ENCODE measurements around the gene CTDSPL. TPM values are rescaled to one million over a fixed set of nuclear protein-coding genes. Genes with fewer than 3 reads are reported as not detected.

The CTDSPL gene
- total and polyA plus RNA-seq, 2 of the 8 experiments (the other 6 are each of a cell fraction or from before 2014, with no cell fraction given) = 20.3 to 42.2 TPM

DNA sequence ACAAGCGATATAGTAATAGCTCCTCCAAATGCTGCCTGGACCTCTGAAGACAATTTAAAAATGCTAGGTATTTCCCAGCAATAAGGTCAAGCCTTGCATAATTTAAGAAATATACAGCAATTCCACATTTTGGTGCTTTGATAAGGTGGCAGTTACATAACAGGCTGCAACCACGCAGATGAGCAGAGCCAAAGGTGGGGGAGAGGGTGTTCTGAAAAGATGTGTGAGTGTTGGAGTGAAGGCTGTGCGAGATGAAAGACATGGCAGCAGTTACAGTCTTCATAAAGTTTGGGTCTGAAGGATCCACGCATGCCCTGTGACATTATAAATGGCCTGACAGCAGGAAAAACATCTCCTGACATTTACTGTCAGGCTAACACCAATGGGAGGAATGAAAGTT is 26.1 kb downstream of the CTDSPL start:
- H3K18ac ChIP-seq (ENCODE audit: extremely low read depth, low read length) = no peak overlapping the region
- H3K79me2 ChIP-seq (ENCODE audit: control insufficient read depth in 1 of 2, insufficient read depth in 2 of 2, low read length in 2 of 2) = peaks cover 0 to 2% of the 10 kb centered on the region in 2 experiments; a peak in 1 of 4 replicates
- H3K4ac ChIP-seq (replicated peaks; ENCODE audit: insufficient read length, low read depth, low read length) = no peak overlapping the region
- no peak overlapping the region for H4K5ac ChIP-seq (ENCODE audit: insufficient read length, low read depth, low read length)
- H3K23ac ChIP-seq (ENCODE audit: insufficient read length) = no peak overlapping the region
- peaks cover 0 to 1% (median under 1%) of the 10 kb centered on the region in 4 experiments; a peak in 2 of 7 replicates for H3K4me1 ChIP-seq (replicated peaks in 1 of 4; ENCODE audit: control insufficient read depth in 3 of 4, insufficient read depth in 4 of 4, low read length in 3 of 4)
- H2BK15ac ChIP-seq (ENCODE audit: low read length) = no peak overlapping the region
- WGBS, 2 experiments (ENCODE audit: extremely low coverage in 1 of 2, insufficient coverage in 1 of 2, insufficient read length in 1 of 2, insufficient replicate concordance in 2 of 2, low coverage in 1 of 2, low lambda C conversion rate in 2 of 2, missing lambda C conversion rate in 1 of 2) = 87% methylated on average over 4 of the region's 4 CpGs; no CpG with 5 or more reads in 1 of the 2 experiments
- H3K79me1 ChIP-seq (ENCODE audit: low read depth, low read length) = peaks cover 3% of the 10 kb centered on the region; the same call in 1 of the 2 replicates
- DNase-seq (ENCODE audit: low read depth in 1 of 2, low spot score in 2 of 2) = no peak
- no peaks in the 10 kb centered on the region for H3K27me3 ChIP-seq (replicated peaks in 1 of 4; ENCODE audit: control insufficient read depth in 3 of 4, extremely low read depth in 1 of 4, insufficient read depth in 3 of 4, low read length in 3 of 4)
- H2BK12ac ChIP-seq (ENCODE audit: low read depth, low read length) = no peak overlapping the region
- H3K4me3 ChIP-seq (ENCODE audit: extremely low read depth in 1 of 4, insufficient read depth in 2 of 4, low read depth in 3 of 4, low read length in 4 of 4) = no peak overlapping the region
- H2AFZ ChIP-seq (ENCODE audit: low read length) = no peak overlapping the region
- H4K91ac ChIP-seq (replicated peaks; ENCODE audit: insufficient read length, low read length) = no peak overlapping the region
- H3K4me2 ChIP-seq (ENCODE audit: insufficient read depth in 1 of 2, low read depth in 2 of 2, low read length in 2 of 2) = no peak overlapping the region
- H3K27ac ChIP-seq (ENCODE audit: low read depth, low read length) = no peak overlapping the region
- no peak for FAIRE-seq
- no peak overlapping the region for H2BK5ac ChIP-seq (ENCODE audit: low read depth, low read length)
- no peak overlapping the region for H2BK20ac ChIP-seq (ENCODE audit: low read length)
- no peaks in the 10 kb centered on the region; the same call in 1 of the 2 replicates for H3K23me2 ChIP-seq (ENCODE audit: low read depth, low read length)
- H3K9me3 ChIP-seq (ENCODE audit: insufficient read depth in 2 of 2, low read depth in 1 of 2, low read length in 1 of 2) = no peaks in the 10 kb centered on the region
- no peaks in the 10 kb centered on the region for H3K36me3 ChIP-seq (ENCODE audit: control insufficient read depth in 2 of 4, insufficient read depth in 4 of 4, low read length in 3 of 4)
- no peak for TF ChIP-seq JUND (IDR thresholded peaks at IDR 0.05; ENCODE audit: low read length)
- H3K9ac ChIP-seq (replicated peaks in 1 of 4; ENCODE audit: extremely low read depth in 1 of 4, low read depth in 3 of 4, low read length in 3 of 4) = no peak overlapping the region
- POLR2A ChIA-PET (ENCODE audit: partially characterized antibody) = no interaction called here
- no peak overlapping the region for H3K14ac ChIP-seq (ENCODE audit: insufficient read length)
- H2AK5ac ChIP-seq (ENCODE audit: low read depth, low read length) = no peak overlapping the region
- CTCF ChIA-PET (ENCODE audit: partially characterized antibody) = interaction anchor here (0.8 to 1.9 kb wide), 6 partner anchors 9 to 87 kb away, joined by 3 to 7 read pairs (median 5); no protein-coding TSS in a partner anchor
- no peak overlapping the region for H4K8ac ChIP-seq (ENCODE audit: extremely low read depth, insufficient read depth, low read length)
- no peak overlapping the region for H3K56ac ChIP-seq (replicated peaks; ENCODE audit: insufficient read length, low read depth, low read length)
- peaks cover 0 to 3% of the 10 kb centered on the region in 2 experiments for H4K20me1 ChIP-seq (replicated peaks in 1 of 2; ENCODE audit: control insufficient read depth in 1 of 2, insufficient read depth in 2 of 2, low read length in 2 of 2)
- H2BK120ac ChIP-seq (replicated peaks; ENCODE audit: low read depth, low read length) = no peak overlapping the region
